Fibroblast of skin of back (primary cell): ENCODE results near the gene CNGA1.
"Not testable (repeated sequence)": the region's sequence is repeated elsewhere in the genome, so short reads cannot be mapped to it uniquely, and the experiment has no call there.

ENCODE experiments used
- DNase-seq: peaks from one replicate; pipeline ENCODE4 v3.0.0-alpha.2; 2013

Gene CNGA1

GRCh38 chr4:48030470-48030869 is 14.0 kb upstream of the CNGA1 start:
- DNase-seq = no peak

- DNase-seq = no peak
These were observed 12.2 kb upstream of the CNGA1 start for GRCh38 chr4:48028696-48029095.

- no peak for DNase-seq
These were observed 11.2 kb upstream of the CNGA1 start for GRCh38 chr4:48027653-48028052.

- DNase-seq = no peak
These were observed 8.5 kb upstream of the CNGA1 start for GRCh38 chr4:48025005-48025404.

- DNase-seq = no peak
These were observed 8.0 kb upstream of the CNGA1 start for GRCh38 chr4:48024522-48024921.

- DNase-seq = no peak
These were observed 5.8 kb upstream of the CNGA1 start for GRCh38 chr4:48022192-48022799.

GRCh38 chr4:48021100-48021499 is 4.6 kb upstream of the CNGA1 start:
- DNase-seq = no peak

- no peak for DNase-seq
These were observed 1.6 kb upstream of the CNGA1 start for GRCh38 chr4:48018112-48018511.

- peak; percentile 77 for DNase-seq
These were observed 659 bp upstream of the CNGA1 start for GRCh38 chr4:48017108-48017571.

GRCh38 chr4:48015678-48016077 is 803 bp downstream of the CNGA1 start:
- DNase-seq = no peak

GRCh38 chr4:48015216-48015615 is 1.3 kb downstream of the CNGA1 start:
- no peak for DNase-seq

GRCh38 chr4:48012824-48013223 is 3.7 kb downstream of the CNGA1 start:
- no peak for DNase-seq

- no peak for DNase-seq
These were observed 4.8 kb downstream of the CNGA1 start for GRCh38 chr4:48011722-48012121.

- DNase-seq = not testable (repeated sequence)
These were observed 5.6 kb downstream of the CNGA1 start for GRCh38 chr4:48010906-48011305.

GRCh38 chr4:48008021-48008596 is 8.4 kb downstream of the CNGA1 start:
- DNase-seq = no peak

- no peak for DNase-seq
These were observed 10.7 kb downstream of the CNGA1 start for GRCh38 chr4:48005781-48006180.

- DNase-seq = peak; percentile 24
These were observed 12.9 kb downstream of the CNGA1 start for GRCh38 chr4:48003568-48003967.

- no peak for DNase-seq
These were observed 14.2 kb downstream of the CNGA1 start for GRCh38 chr4:48002267-48002666.

- no peak for DNase-seq
These were observed 20.5 kb downstream of the CNGA1 start for GRCh38 chr4:47996021-47996420.

GRCh38 chr4:47992475-47992874 is 24.0 kb downstream of the CNGA1 start:
- not testable (repeated sequence) for DNase-seq

- DNase-seq = no peak
These were observed 26.3 kb downstream of the CNGA1 start for GRCh38 chr4:47990145-47990544.

GRCh38 chr4:47974566-47974965 is 41.9 kb downstream of the CNGA1 start:
- DNase-seq = no peak

- no peak for DNase-seq
These were observed 43.8 kb downstream of the CNGA1 start for GRCh38 chr4:47972721-47973120.

GRCh38 chr4:47972181-47972580 is 44.3 kb downstream of the CNGA1 start:
- no peak for DNase-seq

GRCh38 chr4:47968847-47969246 is 47.6 kb downstream of the CNGA1 start:
- no peak for DNase-seq
